ENCODE results near the gene TADA1.

TADA1 gene

GRCh38 chr1:166814611-166815010 is 61.5 kb downstream of the TADA1 start:
- in situ Hi-C loops (cut with HindIII; ENCODE audit: low pct_ligation_motif_present, low pct_unique_long_range_greater_than_20kb, low sequenced_read_pairs), result no loop called here
- DNase-seq, result peak; percentile 83

- in situ Hi-C loops (cut with HindIII; ENCODE audit: low pct_ligation_motif_present, low pct_unique_long_range_greater_than_20kb, low sequenced_read_pairs), result no loop called here
- peak; percentile 57 for DNase-seq
Measured at GRCh38 chr1:166813508-166814223, 62.4 kb downstream of the TADA1 start.

- in situ Hi-C loops (cut with HindIII; ENCODE audit: low pct_ligation_motif_present, low pct_unique_long_range_greater_than_20kb, low sequenced_read_pairs), result no loop called here
- no peak for DNase-seq
Measured at GRCh38 chr1:166811691-166812090, 64.4 kb downstream of the TADA1 start.

- DNase-seq, result no peak
- in situ Hi-C loops (cut with HindIII; ENCODE audit: low pct_ligation_motif_present, low pct_unique_long_range_greater_than_20kb, low sequenced_read_pairs), result no loop called here
Measured at GRCh38 chr1:166808952-166809351, 67.1 kb downstream of the TADA1 start.
